SK-N-SH treated with all-trans-retinoic acid at 6 μM for 48 hours (cell line): ENCODE results near the gene C1orf198.

Source experiments
- RARB ChIP-seq: fragments of 250-450 bp; sonication (Bioruptor Pico); IDR thresholded peaks from 2 replicates; pipeline ENCODE4 v1.8.0; 2021; ENCODE audit warnings: mild to moderate bottlenecking, moderate library complexity
- ZFP3 ChIP-seq: fragments of 250-450 bp; sonication (Bioruptor Pico); IDR thresholded peaks from 2 replicates; pipeline ENCODE4 v1.5.0; 2020; ENCODE audit warnings: mild to moderate bottlenecking, moderate library complexity
- TF ChIP-seq, protein P1 (sequence below): fragments of 250-450 bp; sonication (Bioruptor Pico); IDR thresholded peaks from 2 replicates; pipeline ENCODE4 v1.8.0; 2020; ENCODE audit warnings: mild to moderate bottlenecking, moderate library complexity, borderline replicate concordance

GRCh38 chr1:230848235-230848634, 20.1 kb downstream of the C1orf198 start:
- TF ChIP-seq, protein P1, sequence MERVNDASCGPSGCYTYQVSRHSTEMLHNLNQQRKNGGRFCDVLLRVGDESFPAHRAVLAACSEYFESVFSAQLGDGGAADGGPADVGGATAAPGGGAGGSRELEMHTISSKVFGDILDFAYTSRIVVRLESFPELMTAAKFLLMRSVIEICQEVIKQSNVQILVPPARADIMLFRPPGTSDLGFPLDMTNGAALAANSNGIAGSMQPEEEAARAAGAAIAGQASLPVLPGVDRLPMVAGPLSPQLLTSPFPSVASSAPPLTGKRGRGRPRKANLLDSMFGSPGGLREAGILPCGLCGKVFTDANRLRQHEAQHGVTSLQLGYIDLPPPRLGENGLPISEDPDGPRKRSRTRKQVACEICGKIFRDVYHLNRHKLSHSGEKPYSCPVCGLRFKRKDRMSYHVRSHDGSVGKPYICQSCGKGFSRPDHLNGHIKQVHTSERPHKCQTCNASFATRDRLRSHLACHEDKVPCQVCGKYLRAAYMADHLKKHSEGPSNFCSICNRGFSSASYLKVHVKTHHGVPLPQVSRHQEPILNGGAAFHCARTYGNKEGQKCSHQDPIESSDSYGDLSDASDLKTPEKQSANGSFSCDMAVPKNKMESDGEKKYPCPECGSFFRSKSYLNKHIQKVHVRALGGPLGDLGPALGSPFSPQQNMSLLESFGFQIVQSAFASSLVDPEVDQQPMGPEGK (CRISPR knock-in tag): no peak
- TF ChIP-seq RARB (no peak), ZFP3 (no peak)
